ENCODE data around the gene PRKN.

The PRKN gene

GRCh38 chr6:161305860-161306259 lies 1421.7 kb downstream of the PRKN start:
- DNase-seq (ENCODE audit: low spot score): no peak

- DNase-seq (ENCODE audit: low spot score): no peak
Measured at GRCh38 chr6:161303628-161304340, 1423.8 kb downstream of the PRKN start.

GRCh38 chr6:161302949-161303348 lies 1424.6 kb downstream of the PRKN start:
- no peak for DNase-seq (ENCODE audit: low spot score)

DNA sequence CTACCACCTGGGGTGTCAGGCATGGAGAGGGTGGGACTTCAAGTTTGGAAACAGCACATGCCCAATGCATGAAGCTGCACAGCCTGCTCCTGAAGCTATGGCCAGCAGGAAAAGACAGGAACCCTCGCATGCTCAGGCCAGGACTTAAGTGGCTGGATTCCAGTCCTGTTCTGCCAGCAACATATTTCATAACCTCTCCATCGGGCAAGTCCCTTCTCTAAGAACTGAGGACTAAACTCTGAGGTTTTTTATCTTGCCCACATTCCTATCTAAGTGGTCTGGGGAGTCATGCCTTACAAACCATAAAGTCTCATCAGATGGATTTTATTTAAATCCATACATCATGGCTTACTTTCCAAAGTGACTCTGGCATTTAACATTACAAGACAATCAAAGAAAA lies 1426.2 kb downstream of the PRKN start:
- DNase-seq (ENCODE audit: low spot score): no peak

DNA sequence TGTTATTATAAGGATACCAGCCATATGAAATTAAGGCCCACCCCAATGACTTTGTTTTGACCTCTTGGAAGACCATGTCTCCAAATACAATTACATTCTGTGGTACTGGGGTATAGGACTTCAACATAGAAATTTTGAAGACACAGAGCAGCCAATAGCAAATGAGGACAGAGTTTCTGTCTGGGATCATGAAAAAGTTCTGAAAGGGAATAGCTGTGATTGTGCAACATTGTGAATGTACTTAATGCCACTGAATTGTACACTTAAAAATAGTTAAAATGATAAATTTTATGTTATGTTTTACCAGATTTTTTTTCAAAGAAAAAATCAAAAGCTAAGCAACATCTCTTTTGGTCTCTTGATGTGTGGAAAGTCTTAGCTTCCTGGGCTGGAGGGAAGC lies 1426.7 kb downstream of the PRKN start:
- no peak for DNase-seq (ENCODE audit: low spot score)

DNA sequence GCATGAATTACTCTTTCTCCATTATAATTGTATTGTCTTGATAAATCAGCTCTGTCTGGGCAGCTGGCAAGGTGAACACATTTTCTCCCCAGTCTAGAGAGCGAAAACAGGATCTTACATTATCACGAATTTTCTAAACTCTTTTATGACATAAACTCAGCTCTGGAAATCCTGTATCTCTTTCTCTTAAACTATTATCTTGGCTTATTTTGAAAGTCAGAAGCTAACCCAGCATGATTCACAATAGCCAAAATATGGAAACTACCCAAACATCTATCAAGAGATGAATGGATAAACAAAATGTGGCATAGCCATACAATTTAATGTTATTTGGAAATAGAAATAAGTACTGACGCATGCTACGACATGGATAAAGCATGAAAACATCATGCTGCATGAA lies 1427.8 kb downstream of the PRKN start:
- no peak for DNase-seq (ENCODE audit: low spot score)
